HG03571 (cell line): ENCODE data around the gene ITPR1.

Experiments
- ATAC-seq: cut with Tn5 transposase; IDR thresholded peaks from one replicate; pipeline ENCODE4 v1.9.1; 2021; ENCODE audit not compliant: unreplicated experiment

ITPR1 gene

DNA sequence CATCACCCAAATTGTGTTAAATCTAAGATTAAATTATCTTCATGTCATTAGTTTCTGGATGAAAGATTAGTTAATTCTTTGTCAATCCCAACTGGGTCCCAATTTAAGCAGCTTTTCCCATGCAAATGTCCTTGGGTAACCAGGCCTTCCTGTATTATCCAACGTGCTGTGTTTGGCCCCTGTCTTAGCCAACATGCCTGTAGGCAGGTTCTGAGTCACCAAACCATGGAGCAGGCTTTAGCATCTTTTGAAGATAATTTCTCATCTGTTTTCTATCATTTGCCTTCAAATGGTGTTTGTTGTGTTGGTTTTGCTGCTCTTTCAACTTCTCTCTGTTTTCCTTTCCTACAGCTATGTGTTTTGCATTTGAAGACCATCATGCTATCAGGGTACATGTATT lies 216.2 kb downstream of the ITPR1 start:
- ATAC-seq, result no peak

DNA sequence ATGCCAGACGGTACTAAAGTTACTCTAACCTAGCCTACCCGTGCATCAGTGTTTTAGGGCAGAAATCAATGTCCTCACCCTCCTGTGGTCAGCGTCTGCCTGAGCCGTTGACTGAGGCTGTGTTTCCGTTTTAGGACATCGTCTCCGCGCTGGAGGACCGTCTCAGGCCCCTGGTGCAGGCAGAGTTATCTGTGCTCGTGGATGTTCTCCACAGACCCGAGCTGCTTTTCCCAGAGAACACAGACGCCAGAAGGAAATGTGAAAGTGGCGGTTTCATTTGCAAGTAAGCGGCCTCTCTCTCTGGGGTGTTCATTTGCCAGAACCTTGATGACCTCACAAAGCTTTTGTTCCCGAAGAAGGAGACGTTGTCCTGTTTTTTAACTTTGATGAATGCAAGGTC lies 217.0 kb downstream of the ITPR1 start:
- ATAC-seq, result no peak

DNA sequence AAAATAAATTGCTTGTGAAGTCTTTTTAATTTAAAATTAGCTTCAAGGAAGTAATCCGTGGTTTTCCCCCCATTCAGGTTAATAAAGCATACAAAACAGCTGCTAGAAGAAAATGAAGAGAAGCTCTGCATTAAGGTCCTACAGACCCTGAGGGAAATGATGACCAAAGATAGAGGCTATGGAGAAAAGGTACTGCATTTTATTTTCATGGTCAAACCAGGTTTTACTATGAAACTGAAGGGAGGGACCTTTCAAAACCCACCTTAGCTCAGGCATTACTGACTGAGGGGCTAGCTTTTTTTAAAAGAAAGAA lies 218.5 kb downstream of the ITPR1 start:
- ATAC-seq, result peak; percentile 32

DNA sequence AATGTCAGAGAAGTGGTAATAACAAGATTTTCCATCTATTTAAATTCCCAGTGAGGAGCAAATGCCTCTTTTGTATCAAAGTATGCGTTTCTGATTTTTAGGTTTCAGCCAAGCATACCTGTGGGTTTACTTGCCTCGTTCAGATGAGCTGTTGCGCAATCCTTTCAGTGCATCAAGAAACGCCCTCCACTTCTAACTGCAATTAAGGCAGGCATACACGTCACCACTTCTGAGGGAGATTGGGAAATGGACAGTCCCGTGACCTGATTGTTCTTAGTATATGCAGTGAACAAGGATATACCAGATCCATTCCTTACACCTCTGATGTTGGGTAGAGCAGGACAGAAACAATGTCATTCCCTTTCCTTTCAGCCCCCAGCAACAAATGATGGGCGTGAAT lies 219.0 kb downstream of the ITPR1 start:
- no peak for ATAC-seq

DNA sequence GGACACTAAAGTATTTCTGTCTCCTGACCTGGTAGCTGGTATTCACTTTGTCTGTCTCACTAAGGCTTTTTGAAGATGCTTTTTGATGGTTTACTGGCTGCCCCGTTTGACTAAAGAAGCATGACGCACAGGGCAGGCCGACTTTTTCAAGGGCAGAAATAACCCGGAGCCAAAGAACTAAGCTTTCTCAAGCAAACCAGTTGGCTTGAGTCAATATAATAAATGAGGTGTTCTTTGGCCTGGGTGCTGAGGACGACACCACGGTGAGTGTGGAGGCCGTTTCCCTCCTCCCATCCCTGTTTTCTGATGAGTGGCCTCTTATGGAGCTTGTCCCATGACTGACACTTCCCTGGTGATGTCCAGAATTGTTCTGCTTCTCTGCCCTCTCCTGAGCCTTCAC lies 220.9 kb downstream of the ITPR1 start:
- ATAC-seq, result no peak

DNA sequence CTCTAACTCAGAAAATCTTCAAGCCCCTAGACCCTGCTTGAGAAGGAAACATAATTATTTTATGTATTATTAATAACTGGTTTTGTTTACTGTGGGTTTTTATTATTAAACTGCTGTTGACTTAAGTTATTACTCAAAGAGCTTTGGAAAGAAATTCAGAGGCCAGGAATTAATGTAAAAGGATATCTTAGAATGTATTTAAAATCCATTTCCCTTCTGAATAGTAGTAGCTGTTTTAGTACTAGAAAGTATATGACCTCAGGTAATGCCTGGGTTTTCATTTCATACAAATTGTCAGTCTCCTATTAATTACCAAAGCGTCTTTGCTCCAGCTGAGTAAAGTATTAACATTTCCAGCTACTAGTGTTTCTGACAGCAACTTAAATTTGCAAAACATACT lies 223.1 kb downstream of the ITPR1 start:
- no peak for ATAC-seq

DNA sequence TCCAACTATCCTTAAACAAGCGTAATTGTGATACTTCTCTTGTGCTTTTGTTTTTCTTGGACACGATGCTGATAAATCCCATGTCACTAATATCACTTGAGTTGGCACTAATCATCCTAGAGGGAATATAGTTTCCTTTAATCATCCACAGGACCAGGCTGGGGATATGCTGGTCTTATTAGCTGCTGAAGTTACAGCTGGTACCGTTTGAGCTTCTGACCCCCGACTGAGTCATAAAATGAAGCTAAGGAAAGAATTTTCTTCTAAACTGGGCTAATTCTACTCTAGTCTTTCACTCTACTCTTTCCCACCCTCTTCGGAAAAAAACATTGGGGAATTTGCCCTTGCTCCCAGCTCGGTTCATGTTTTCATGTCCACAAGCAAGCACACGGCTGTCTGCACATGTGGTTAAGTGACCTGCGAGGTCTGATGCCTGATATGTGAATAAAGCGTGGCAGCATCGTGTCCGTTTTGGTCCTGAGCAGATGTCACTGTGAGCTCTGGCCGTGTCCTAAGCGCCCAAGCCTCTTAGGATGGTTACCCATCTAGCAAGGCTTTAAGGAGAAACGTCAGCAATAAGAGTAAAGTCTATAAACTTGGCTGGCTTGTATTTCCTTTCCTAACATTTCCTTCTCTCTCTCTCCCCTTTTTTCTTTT lies 223.7 kb downstream of the ITPR1 start:
- ATAC-seq, result no peak

DNA sequence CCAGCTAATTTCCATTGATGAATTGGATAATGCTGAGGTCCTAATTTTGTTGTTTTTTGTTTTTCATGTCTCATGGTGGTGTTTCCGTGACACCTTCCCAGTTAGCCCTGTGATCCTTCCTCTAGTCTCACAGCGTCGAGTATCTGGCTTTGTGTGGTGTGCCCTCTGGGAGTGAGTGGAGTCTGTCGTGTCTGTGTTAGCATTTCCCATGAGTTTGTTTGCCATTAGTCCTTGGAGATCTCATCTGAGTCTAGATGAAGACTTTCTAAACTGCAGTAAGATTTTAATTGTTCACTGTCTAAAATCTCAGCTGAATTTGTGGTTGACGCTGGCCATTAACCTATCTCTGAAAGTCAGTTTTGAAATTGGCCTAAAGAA lies 224.2 kb downstream of the ITPR1 start:
- no peak for ATAC-seq

DNA sequence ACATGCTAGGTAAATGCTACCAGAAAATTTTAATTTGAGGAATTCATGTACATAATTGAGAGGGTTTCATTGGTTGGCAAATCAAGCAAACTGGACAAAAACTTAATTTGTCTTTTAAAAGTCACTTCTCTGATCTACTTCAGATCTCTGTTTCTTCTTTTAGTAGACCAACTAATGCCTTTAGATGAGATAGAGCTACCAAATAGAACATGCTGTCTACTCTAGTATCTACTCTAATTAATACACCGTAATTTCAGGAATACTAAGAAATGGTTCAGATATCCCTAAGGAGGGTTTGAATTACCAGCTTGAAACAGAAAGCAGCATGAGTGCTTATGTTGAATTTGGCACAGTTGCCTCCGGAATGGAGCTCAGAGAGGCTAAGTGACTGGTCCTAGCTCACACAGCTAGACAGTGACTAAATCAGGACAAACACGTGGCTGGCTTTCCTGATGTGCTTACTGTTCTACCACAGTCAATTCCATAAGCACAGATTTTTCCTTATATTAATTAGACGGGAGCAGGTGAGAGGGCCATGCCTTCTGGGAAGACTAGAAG lies 225.1 kb downstream of the ITPR1 start:
- ATAC-seq, result no peak

DNA sequence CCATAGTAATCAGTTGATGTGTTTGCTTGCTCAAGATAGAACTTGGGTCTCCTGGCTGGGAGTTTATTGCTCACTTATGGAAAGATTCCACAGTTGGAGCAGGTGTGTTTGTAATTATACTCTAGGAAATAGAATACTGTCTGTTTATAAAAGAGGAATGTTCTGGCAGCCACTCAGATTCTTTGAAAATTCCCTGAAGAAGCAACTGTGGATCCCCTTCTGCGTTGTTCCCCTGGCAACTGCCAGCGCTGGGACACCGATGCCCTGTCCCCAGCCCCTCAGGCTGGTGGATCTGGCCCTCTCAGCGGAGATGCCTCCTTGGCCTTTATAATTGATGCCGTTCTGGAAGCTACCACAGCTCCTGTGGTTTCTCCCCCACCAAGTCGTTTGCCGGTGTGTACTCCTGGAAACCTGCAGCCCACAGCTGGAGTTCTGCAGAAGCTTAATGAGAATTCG lies 225.9 kb downstream of the ITPR1 start:
- ATAC-seq, result no peak

DNA sequence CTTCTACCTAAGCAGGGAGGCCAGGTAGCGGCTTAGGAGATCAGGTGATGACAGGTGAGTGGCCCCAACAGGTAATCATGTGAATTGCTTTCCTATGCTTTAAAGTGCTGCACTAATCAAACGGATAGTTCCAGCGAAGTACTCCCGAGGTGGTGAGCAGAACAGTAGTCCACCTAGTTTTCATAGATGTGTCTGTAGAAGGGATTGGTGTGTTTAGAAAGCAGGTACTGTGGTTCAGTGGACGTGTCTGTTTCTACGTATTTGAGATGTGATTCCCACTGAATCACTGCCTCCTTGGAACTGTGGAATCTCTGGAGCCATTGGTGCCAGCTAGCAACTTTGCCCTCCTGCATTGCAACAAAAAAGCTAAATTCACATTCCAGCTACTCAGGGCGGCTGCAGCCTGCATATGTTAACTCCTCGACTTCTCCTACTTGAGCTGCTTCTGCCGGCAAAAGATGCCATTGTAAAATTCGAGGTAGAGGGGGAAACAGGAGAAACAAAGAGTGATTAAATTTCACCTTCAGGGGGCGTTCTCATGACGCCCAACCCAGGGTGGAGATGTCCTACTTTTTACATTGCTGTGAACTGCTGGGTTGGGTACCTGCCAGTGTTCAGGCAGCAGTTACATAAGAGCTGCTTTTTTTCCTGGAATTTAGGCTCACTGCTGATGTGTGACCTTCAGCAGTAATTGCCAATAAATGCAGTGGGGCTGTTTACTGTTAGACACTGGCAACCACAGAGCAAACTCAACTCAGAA lies 227.3 kb downstream of the ITPR1 start:
- no peak for ATAC-seq

DNA sequence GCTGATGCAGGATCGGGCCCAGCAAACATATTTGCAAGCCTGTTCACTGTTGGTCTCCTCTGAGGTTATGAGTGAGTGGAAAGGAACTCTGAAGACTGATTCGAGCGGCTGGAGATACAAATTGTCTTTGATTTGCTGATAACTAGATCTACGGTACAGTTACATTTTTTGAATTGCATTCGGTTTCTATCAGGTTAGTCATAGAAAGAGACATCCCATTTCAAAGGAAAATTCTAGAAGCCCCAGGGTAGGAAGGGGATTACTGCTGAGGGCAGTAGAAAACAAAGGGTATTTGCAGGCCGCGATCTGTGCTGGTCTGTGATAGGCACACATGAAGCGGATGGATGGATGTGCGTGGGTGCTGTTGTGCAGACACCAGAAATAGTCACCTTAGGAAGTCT lies 228.4 kb downstream of the ITPR1 start:
- no peak for ATAC-seq

DNA sequence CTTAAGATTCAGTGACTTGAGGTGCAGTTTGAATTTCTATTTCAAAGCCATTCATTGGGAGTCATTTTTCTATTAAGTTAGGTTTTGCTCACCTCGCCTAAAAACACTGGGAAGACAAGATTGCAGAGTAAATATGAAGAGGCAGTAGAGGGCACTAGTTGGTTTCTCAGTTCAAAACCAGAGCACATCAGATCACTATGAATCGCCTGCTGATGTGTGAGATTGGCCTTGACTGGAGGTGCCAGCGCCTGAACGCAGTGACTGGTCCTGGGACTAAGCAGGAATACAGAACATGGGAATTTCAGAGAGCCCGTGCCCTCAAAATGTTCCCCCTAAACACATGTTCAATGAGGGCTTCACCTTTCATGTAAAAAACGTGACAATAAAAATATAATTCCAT lies 229.0 kb downstream of the ITPR1 start:
- no peak for ATAC-seq

DNA sequence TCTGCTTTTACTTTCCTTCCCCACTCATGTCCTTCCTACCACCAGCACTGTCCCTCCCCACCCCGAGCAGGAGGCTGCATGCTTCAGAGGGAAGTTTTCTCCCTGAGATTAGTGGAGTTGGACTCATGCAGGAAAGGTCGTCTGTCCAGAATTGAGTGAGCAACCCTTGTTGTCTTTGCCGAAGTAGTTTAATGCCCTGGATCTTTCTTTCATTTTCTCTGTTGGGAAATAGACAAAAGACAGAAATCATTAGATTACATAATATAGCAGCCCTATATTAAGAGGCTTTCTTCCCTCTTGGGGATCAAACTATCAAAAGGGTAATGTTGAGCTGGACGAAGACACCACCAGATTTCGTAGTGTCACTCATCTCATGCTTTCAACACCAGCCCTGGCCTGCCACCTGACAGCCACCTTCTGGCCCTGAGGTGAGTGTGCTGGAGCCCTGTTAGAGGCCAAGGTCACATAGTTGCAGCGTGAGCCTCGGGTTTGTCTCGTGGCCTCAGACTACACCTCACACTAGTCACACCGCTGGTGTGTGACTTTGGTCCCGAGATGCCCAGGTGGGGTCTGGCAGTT lies 231.0 kb downstream of the ITPR1 start:
- no peak for ATAC-seq

DNA sequence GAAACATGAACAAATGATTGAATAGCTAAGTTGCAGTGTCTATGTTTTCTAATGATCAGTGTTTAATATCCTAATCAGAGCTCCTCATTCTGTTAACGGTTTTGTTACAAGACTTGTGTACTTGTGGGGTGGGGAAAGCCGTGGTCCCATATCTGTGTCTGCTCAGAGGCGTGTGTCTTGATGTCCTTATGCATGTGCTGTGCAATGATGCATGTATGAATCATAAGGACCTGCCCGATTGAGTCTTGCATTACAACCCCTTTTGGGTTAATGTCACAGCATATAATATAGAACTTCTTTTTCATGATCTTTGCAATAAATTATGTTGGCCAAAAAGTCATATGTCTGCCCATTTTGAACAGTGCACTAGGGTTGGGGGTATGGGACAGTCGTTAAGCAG lies 233.4 kb downstream of the ITPR1 start:
- no peak for ATAC-seq

DNA sequence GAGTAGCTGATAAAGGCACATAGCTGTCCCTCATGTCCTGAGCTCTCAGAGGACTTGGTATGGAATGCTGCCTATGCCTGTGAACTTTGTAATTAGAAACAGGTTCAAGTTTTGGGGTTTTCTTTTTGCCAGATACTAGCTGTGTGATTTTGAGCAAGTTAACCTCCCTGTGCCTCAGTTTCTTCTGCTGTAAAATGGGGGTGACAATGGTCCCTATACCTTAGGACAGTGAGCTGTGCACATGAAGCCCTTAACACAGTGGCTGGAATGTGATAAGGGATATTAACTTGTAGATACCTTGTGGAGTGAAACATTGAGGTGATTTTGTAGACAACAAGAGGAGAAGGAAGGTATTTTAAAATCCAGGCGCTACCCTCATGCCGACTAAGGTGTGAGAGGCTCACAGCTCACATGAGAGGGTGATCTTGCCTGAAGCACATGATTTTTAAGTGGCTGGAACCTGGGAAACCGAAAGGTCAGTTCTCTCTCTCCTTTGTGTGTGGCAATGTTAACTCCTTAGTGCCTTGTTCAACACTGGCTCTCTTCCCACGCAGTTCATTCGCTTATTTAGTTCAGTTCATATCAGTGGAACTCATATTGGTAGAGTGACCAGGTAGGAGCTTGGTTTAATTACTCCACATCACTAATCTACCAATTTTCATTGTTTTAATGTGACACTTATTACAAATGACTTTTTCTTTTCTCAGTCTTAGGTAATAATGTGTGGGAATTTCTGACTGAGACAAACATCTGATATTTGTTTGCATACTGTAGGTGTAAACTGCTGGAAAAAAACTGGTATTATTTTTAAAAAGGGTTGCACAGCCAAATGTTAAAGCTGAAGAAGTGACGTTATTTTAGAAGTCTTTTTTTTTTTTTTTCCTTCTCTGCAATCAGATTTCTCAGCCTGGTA lies 236.2 kb downstream of the ITPR1 start:
- no peak for ATAC-seq

DNA sequence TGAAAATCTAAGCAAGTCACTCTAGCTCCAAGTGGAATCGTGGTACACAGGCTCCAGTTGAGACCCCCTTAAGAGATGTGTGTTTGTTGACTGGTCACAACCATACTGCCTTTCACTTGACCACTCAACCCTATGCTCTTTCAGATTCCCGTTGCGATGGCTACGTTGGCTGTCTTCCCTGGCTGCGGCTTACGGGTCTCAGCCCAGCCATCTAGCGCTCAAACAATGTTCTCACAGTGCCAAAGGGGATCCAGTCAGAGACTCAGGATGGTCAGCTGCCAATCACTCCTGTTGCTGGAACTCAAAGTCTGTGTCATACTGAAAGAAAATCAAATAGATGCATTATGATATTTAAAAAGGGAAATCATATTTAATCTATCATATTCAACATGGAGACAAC lies 237.6 kb downstream of the ITPR1 start:
- no peak for ATAC-seq

DNA sequence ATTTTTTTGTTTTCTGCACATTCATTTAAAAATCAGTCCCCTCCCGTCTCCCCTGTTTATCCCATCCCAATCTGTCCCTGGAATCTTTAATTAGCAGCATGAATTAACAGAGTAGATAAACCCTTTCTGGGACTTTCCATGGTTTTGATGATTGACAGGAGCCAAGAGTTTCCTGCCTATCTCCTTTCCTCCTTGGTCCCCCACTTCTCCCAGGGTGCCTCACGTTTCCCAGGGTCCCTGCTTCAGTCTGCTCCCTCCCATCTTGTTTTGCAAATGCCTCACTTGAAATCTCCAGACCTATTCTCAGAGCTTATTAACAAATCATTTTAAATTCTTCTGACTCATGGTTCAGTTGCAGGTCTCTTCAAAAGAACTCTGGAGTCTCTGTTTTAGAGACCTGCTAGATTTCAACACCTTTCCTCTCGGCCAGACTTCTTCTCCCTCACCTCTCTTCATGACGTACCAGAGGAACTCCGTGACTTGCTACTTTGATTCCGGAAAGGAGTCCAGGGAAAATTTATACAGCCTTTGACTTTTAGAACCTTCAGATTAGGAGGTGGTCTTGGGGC lies 238.5 kb downstream of the ITPR1 start:
- no peak for ATAC-seq

DNA sequence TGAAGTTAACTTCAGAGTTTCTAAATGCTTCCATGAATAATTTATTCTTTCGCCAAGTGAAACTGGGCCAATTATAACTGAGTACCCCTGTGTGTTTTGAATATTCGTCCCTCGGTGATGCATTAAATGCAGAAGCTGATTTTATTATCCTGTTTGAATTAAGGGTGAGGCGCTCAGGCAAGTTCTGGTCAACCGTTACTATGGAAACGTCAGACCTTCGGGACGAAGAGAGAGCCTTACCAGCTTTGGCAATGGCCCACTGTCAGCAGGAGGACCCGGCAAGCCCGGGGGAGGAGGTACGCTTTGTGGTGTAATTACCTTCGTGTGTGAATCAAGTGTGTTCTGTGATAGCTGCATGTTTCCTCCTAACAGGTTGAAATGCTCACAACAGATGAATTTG lies 239.8 kb downstream of the ITPR1 start:
- no peak for ATAC-seq

DNA sequence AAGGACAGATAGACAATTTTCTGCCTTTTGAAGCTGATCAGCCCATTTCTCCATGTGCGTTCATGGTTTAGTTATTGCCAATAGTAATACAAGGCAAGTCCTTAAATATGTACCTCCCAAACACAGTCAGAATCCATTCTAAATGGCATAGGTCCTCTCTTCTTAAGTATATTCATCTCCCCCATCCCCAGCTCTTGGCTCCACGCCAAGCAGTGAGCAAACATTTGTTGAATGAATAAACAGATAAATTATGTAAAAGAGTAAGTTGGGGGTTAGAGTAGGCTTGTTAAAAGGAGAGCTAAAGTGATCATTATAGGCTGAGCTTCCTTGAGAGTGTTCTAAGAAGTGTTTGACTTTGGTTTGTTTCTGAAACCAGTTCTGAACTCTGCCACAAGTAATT lies 241.3 kb downstream of the ITPR1 start:
- no peak for ATAC-seq

DNA sequence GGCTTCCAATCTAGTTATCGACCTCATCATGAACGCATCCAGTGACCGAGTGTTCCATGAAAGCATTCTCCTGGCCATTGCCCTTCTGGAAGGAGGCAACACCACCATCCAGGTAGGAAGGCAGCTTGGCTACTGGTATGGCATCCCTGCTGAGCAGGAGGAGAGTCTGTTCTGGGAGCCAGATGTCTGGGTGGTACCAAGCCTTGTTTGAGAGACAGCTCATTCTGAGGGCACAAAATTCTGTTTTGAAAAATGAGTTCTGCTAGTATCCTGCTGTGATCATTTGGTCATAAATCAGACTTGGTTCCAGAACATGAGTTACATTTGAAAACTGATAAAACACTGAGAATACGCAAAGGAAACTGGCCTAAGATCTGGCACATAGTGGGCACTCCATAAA lies 242.1 kb downstream of the ITPR1 start:
- ATAC-seq, result no peak
